ENCODE results near the gene ZDHHC20. TPM values are rescaled to one million over a fixed set of nuclear protein-coding genes. Genes with fewer than 3 reads are reported as not detected.

Gene ZDHHC20
- total RNA-seq, 1 donor from 2014 or later = 64.7 TPM

GRCh38 chr13:21341637-21342422, 117.3 kb downstream of the ZDHHC20 start:
- H3K9me3 Mint-ChIP-seq = no peaks in the 10 kb centered on the region

GRCh38 chr13:21338639-21339278, 120.3 kb downstream of the ZDHHC20 start:
- no peak for DNase-seq
- peaks cover 4% of the 10 kb centered on the region for H3K36me3 Mint-ChIP-seq (ENCODE audit: low read depth)
- no peaks in the 10 kb centered on the region for H3K27me3 Mint-ChIP-seq
- peaks cover 15% of the 10 kb centered on the region for H3K4me1 Mint-ChIP-seq
- no peak overlapping the region for H3K4me3 Mint-ChIP-seq
- H3K27ac Mint-ChIP-seq = no peak overlapping the region
- H3K9me3 Mint-ChIP-seq = no peaks in the 10 kb centered on the region
- intact Hi-C loops (cut with micrococcal nuclease) = no loop called here

More at GRCh38 chr13:21341637-21342422, 117.3 kb downstream of the ZDHHC20 start:
- Mint-ChIP-seq H3K4me3 (no peak overlapping the region), H3K27me3 (no peaks in the 10 kb centered on the region), H3K36me3 (ENCODE audit: low read depth) (peaks cover 4% of the 10 kb centered on the region), H3K4me1 (peaks cover 29% of the 10 kb centered on the region), H3K27ac (peak overlapping the region; percentile 25)
- no peak for DNase-seq
- intact Hi-C loops (cut with micrococcal nuclease) = no loop called here

GRCh38 chr13:21338156-21338555, 120.9 kb downstream of the ZDHHC20 start:
- H3K9me3 Mint-ChIP-seq = no peaks in the 10 kb centered on the region
- no peak overlapping the region for H3K27ac Mint-ChIP-seq
- DNase-seq = no peak
- H3K4me3 Mint-ChIP-seq = no peak overlapping the region
- intact Hi-C loops (cut with micrococcal nuclease) = no loop called here
- H3K36me3 Mint-ChIP-seq (ENCODE audit: low read depth) = peaks cover 4% of the 10 kb centered on the region
- H3K27me3 Mint-ChIP-seq = no peaks in the 10 kb centered on the region
- H3K4me1 Mint-ChIP-seq = peaks cover 13% of the 10 kb centered on the region

GRCh38 chr13:21336609-21337349, 122.3 kb downstream of the ZDHHC20 start:
- Mint-ChIP-seq H3K36me3 (ENCODE audit: low read depth) (peaks cover 5% of the 10 kb centered on the region), H3K4me3 (no peak overlapping the region), H3K27me3 (no peaks in the 10 kb centered on the region), H3K27ac (no peak overlapping the region), H3K9me3 (no peaks in the 10 kb centered on the region), H3K4me1 (peaks cover 7% of the 10 kb centered on the region)
- DNase-seq = no peak
- intact Hi-C loops (cut with micrococcal nuclease) = no loop called here

- peaks cover 35% of the 10 kb centered on the region for H3K4me1 Mint-ChIP-seq
- H3K27me3 Mint-ChIP-seq = no peaks in the 10 kb centered on the region
- no peak overlapping the region for H3K27ac Mint-ChIP-seq
- intact Hi-C loops (cut with micrococcal nuclease) = no loop called here
- H3K36me3 Mint-ChIP-seq (ENCODE audit: low read depth) = peaks cover 14% of the 10 kb centered on the region
- DNase-seq = no peak
- no peak overlapping the region for H3K4me3 Mint-ChIP-seq
- no peaks in the 10 kb centered on the region for H3K9me3 Mint-ChIP-seq
These were observed 125.9 kb downstream of the ZDHHC20 start for GRCh38 chr13:21333186-21333585.

- Mint-ChIP-seq H3K4me1 (peaks cover 38% of the 10 kb centered on the region), H3K27me3 (no peaks in the 10 kb centered on the region), H3K27ac (peak overlapping the region; percentile 17), H3K4me3 (peak overlapping the region; percentile 31), H3K9me3 (no peaks in the 10 kb centered on the region), H3K36me3 (ENCODE audit: low read depth) (peaks cover 19% of the 10 kb centered on the region)
- DNase-seq = peak; percentile 68
- intact Hi-C loops (cut with micrococcal nuclease) = no loop called here
These were observed 128.8 kb downstream of the ZDHHC20 start for GRCh38 chr13:21330126-21330861.

GRCh38 chr13:21328836-21329477, 130.1 kb downstream of the ZDHHC20 start:
- intact Hi-C loops (cut with micrococcal nuclease) = loop anchor here (1.0 kb wide), 2 partner anchors 13 to 31 kb away; no protein-coding TSS in a partner anchor
- peak overlapping the region; percentile 15 for H3K4me3 Mint-ChIP-seq
- peaks cover 41% of the 10 kb centered on the region for H3K4me1 Mint-ChIP-seq
- H3K9me3 Mint-ChIP-seq = no peaks in the 10 kb centered on the region
- DNase-seq = no peak
- H3K27me3 Mint-ChIP-seq = no peaks in the 10 kb centered on the region
- H3K36me3 Mint-ChIP-seq (ENCODE audit: low read depth) = peaks cover 19% of the 10 kb centered on the region
- peak overlapping the region; percentile 15 for H3K27ac Mint-ChIP-seq

- H3K9me3 Mint-ChIP-seq = no peaks in the 10 kb centered on the region
- H3K4me3 Mint-ChIP-seq = no peak overlapping the region
- H3K36me3 Mint-ChIP-seq (ENCODE audit: low read depth) = peaks cover 19% of the 10 kb centered on the region
- H3K27ac Mint-ChIP-seq = no peak overlapping the region
- H3K27me3 Mint-ChIP-seq = no peaks in the 10 kb centered on the region
- H3K4me1 Mint-ChIP-seq = peaks cover 39% of the 10 kb centered on the region
- DNase-seq = no peak
- intact Hi-C loops (cut with micrococcal nuclease) = no loop called here
These were observed 130.9 kb downstream of the ZDHHC20 start for GRCh38 chr13:21328201-21328600.

- no peaks in the 10 kb centered on the region for H3K27me3 Mint-ChIP-seq
- H3K36me3 Mint-ChIP-seq (ENCODE audit: low read depth) = peaks cover 15% of the 10 kb centered on the region
- H3K4me1 Mint-ChIP-seq = peaks cover 36% of the 10 kb centered on the region
- no peaks in the 10 kb centered on the region for H3K9me3 Mint-ChIP-seq
- DNase-seq = no peak
- no peak overlapping the region for H3K27ac Mint-ChIP-seq
- no peak overlapping the region for H3K4me3 Mint-ChIP-seq
- intact Hi-C loops (cut with micrococcal nuclease) = no loop called here
These were observed 132.7 kb downstream of the ZDHHC20 start for GRCh38 chr13:21326155-21327031.

GRCh38 chr13:21324803-21325202, 134.3 kb downstream of the ZDHHC20 start:
- Mint-ChIP-seq H3K4me3 (no peak overlapping the region), H3K27me3 (no peaks in the 10 kb centered on the region), H3K4me1 (peaks cover 21% of the 10 kb centered on the region), H3K27ac (no peak overlapping the region), H3K9me3 (no peaks in the 10 kb centered on the region), H3K36me3 (ENCODE audit: low read depth) (peaks cover 9% of the 10 kb centered on the region)
- intact Hi-C loops (cut with micrococcal nuclease) = no loop called here
- no peak for DNase-seq

- no peak overlapping the region for H3K27ac Mint-ChIP-seq
- H3K9me3 Mint-ChIP-seq = peaks cover 3% of the 10 kb centered on the region
- H3K36me3 Mint-ChIP-seq (ENCODE audit: low read depth) = peaks cover 11% of the 10 kb centered on the region
- no peaks in the 10 kb centered on the region for H3K27me3 Mint-ChIP-seq
- no peak overlapping the region for H3K4me3 Mint-ChIP-seq
- no peak for DNase-seq
- intact Hi-C loops (cut with micrococcal nuclease) = no loop called here
- peaks cover 8% of the 10 kb centered on the region for H3K4me1 Mint-ChIP-seq
These were observed 136.1 kb downstream of the ZDHHC20 start for GRCh38 chr13:21322988-21323387.
